Tibial nerve (tissue), 4 donors: ENCODE data around the gene CHTF18. TPM values are rescaled to one million over a fixed set of nuclear protein-coding genes. Genes with fewer than 3 reads are reported as not detected.

Experiments
- DNase-seq, 2 donors: peaks; one replicate each; pipeline ENCODE4 v3.0.0-alpha.2; 2019; ENCODE audit warnings: low spot score in 2 of 2
- H3K27ac ChIP-seq, 4 donors: fragments of 200-600 bp; sonication (generic) in 3 of 4; one replicate each; pipeline ENCODE4 v1.5.1; 2017 to 2019; ENCODE audit warnings: mild to moderate bottlenecking in 1 of 4
- H3K27me3 ChIP-seq, 2 donors: fragments of 200-600 bp; sonication (generic) in 1 of 2; one replicate each; pipeline versions ENCODE4 v1.5.1 to v1.6.0; 2017 to 2019
- H3K36me3 ChIP-seq, 3 donors: fragments of 200-600 bp; sonication (generic); one replicate each; pipeline ENCODE4 v1.5.1; 2018 to 2019
- H3K4me1 ChIP-seq, 4 donors: fragments of 200-600 bp; sonication (generic) in 3 of 4; one replicate each; pipeline ENCODE4 v1.5.1; 2017 to 2019
- H3K4me3 ChIP-seq, 4 donors: fragments of 200-600 bp; sonication (generic) in 3 of 4; one replicate each; pipeline ENCODE4 v1.5.1; 2017 to 2019; ENCODE audit warnings: mild to moderate bottlenecking in 1 of 4, moderate library complexity in 1 of 4
- H3K9me3 ChIP-seq, 4 donors: fragments of 200-600 bp; sonication (generic) in 3 of 4; one replicate each; pipeline ENCODE4 v1.5.1; 2017 to 2019
- CTCF ChIP-seq, 5 experiments: fragments of 200-600 bp in 3 of 5; fragments of 450-650 bp in 2 of 5; sonication (generic) in 3 of 5; IDR thresholded peaks; one replicate each; pipeline ENCODE4 v1.5.1; 2016 to 2019; ENCODE audit warnings: antibody characterized with exemption in 5 of 5, mild to moderate bottlenecking in 3 of 5, moderate library complexity in 2 of 5
- EP300 ChIP-seq, 2 donors: sonication (generic); formaldehyde crosslinking; IDR thresholded peaks; one replicate each; pipeline ENCODE4 v1.6.1; 2017; ENCODE audit warnings: antibody characterized with exemption in 2 of 2, mild to moderate bottlenecking in 1 of 2
- POLR2A ChIP-seq, 2 donors: fragments of 450-650 bp; IDR thresholded peaks; one replicate each; pipeline ENCODE4 v1.6.1; 2017; ENCODE audit warnings: antibody characterized with exemption in 2 of 2, mild to moderate bottlenecking in 2 of 2, moderate library complexity in 2 of 2
- WGBS, 2 donors: methylation state at CpG; one replicate each; pipeline ENCODE4 v1.1.5; 2018; 5-methylcytosine and 5-hydroxymethylcytosine counted together
- total RNA-seq, 4 donors: library from RNA; depleted of rRNA; stranded (reverse); fragments of >200 nt; gene quantifications; one replicate each; pipeline ENCODE4 v1.1.0, GENCODE V29; 2016

CHTF18 gene
- total RNA-seq, 4 donors from 2014 or later = 6.1 to 57.5 (median 17.7) TPM

- H3K27me3 ChIP-seq = no peaks in the 10 kb centered on the region
- no peak for DNase-seq
- peak overlapping the region in 1 of 4 donors; percentile 44 for H3K27ac ChIP-seq
- H3K4me1 ChIP-seq = peaks cover 0 to 37% (median 13%) of the 10 kb centered on the region in 4 donors
- no peaks in the 10 kb centered on the region for H3K9me3 ChIP-seq
- TF ChIP-seq EP300 (IDR thresholded peaks at IDR 0.05) (no peak), CTCF (IDR thresholded peaks at IDR 0.05) (no peak), POLR2A (IDR thresholded peaks at IDR 0.05) (no peak)
- peak overlapping the region; percentile 65 to 95 (median 89) for H3K4me3 ChIP-seq
- H3K36me3 ChIP-seq = peaks cover 0 to 69% (median 0%) of the 10 kb centered on the region in 3 donors
- WGBS, 2 donors = 70 to 74% methylated on average over 18 to 29 of the region's 33 CpGs
Observed at GRCh38 chr16:789191-789850, 901 bp downstream of the CHTF18 start.

GRCh38 chr16:790086-790485 is 1.7 kb downstream of the CHTF18 start:
- no peak overlapping the region for H3K27ac ChIP-seq
- no peaks in the 10 kb centered on the region for H3K27me3 ChIP-seq
- H3K9me3 ChIP-seq = no peaks in the 10 kb centered on the region
- TF ChIP-seq CTCF (IDR thresholded peaks at IDR 0.05) (no peak), POLR2A (IDR thresholded peaks at IDR 0.05) (no peak), EP300 (IDR thresholded peaks at IDR 0.05) (no peak)
- no peak overlapping the region for H3K4me3 ChIP-seq
- 91 to 96% methylated on average over 15 to 17 of the region's 17 CpGs for WGBS, 2 donors
- peaks cover 0 to 37% (median 13%) of the 10 kb centered on the region in 4 donors for H3K4me1 ChIP-seq
- peaks cover 0 to 67% (median 0%) of the 10 kb centered on the region in 3 donors for H3K36me3 ChIP-seq
- no peak for DNase-seq

- peaks cover 0 to 58% (median 0%) of the 10 kb centered on the region in 3 donors for H3K36me3 ChIP-seq
- TF ChIP-seq CTCF (IDR thresholded peaks at IDR 0.05) = no peak
- TF ChIP-seq POLR2A (IDR thresholded peaks at IDR 0.05) = no peak
- no peak for TF ChIP-seq EP300 (IDR thresholded peaks at IDR 0.05)
- 93 to 97% methylated on average over 9 to 23 of the region's 23 CpGs for WGBS, 2 donors
- H3K4me1 ChIP-seq = peaks cover 0 to 30% (median 13%) of the 10 kb centered on the region in 4 donors
- no peak overlapping the region for H3K27ac ChIP-seq
- H3K4me3 ChIP-seq = no peak overlapping the region
- H3K9me3 ChIP-seq = no peaks in the 10 kb centered on the region
- H3K27me3 ChIP-seq = peaks cover 0 to 4% of the 10 kb centered on the region in 2 donors
- no peak for DNase-seq
Observed at GRCh38 chr16:791131-791530, 2.7 kb downstream of the CHTF18 start.

- Histone ChIP-seq H3K27ac (no peak overlapping the region), H3K4me3 (no peak overlapping the region), H3K27me3 (peaks cover 0 to 15% of the 10 kb centered on the region in 2 donors), H3K36me3 (peaks cover 0 to 56% (median 0%) of the 10 kb centered on the region in 3 donors), H3K9me3 (no peaks in the 10 kb centered on the region), H3K4me1 (peaks cover 0 to 18% (median 11%) of the 10 kb centered on the region in 4 donors)
- no peak for TF ChIP-seq CTCF (IDR thresholded peaks at IDR 0.05)
- TF ChIP-seq POLR2A (IDR thresholded peaks at IDR 0.05) = no peak
- no peak for TF ChIP-seq EP300 (IDR thresholded peaks at IDR 0.05)
- WGBS, 2 donors = 88 to 89% methylated on average over 27 to 43 of the region's 46 CpGs
- DNase-seq = no peak
Observed at GRCh38 chr16:792221-792995, 4.0 kb downstream of the CHTF18 start.

GRCh38 chr16:793414-793813 is 5.0 kb downstream of the CHTF18 start:
- TF ChIP-seq POLR2A (IDR thresholded peaks at IDR 0.05) (no peak), EP300 (IDR thresholded peaks at IDR 0.05) (no peak), CTCF (IDR thresholded peaks at IDR 0.05) (no peak)
- Histone ChIP-seq H3K27ac (no peak overlapping the region), H3K27me3 (peaks cover 0 to 25% of the 10 kb centered on the region in 2 donors), H3K4me1 (peaks cover 0 to 13% (median 9%) of the 10 kb centered on the region in 4 donors), H3K36me3 (peaks cover 0 to 60% (median 0%) of the 10 kb centered on the region in 3 donors), H3K9me3 (no peaks in the 10 kb centered on the region), H3K4me3 (no peak overlapping the region)
- DNase-seq = no peak
- 82 to 86% methylated on average over 5 to 7 of the region's 8 CpGs for WGBS, 2 donors
